ENCODE results near the gene DNM2. TPM values are rescaled to one million over a fixed set of nuclear protein-coding genes. Genes with fewer than 3 reads are reported as not detected.
A peak's percentile ranks its signal among the peaks of the same experiment; 100 is the strongest.

The DNM2 gene
- total RNA-seq, 1 donor from 2014 or later: 185 TPM

DNA sequence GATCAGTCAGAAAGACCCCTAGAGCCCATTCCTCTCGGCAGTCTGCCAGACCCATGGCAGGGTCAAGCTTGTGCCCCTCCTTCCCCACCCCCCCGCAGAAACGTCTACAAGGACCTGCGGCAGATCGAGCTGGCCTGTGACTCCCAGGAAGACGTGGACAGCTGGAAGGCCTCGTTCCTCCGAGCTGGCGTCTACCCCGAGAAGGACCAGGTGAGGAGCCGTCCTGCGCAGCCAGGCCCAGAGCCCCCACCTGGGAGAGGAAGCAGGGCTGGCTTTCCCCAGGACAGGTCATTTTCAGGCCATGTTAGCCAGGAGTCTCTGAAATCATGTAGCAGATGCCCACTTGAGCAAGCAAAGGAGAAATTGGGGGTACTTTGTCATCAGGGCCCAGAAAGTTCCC lies 105.8 kb downstream of the DNM2 start:
- peaks cover 60% of the 10 kb centered on the region for H3K36me3 Mint-ChIP-seq (ENCODE audit: low read depth)
- H3K9me3 Mint-ChIP-seq: no peaks in the 10 kb centered on the region
- peaks cover 10% of the 10 kb centered on the region for H3K4me1 Mint-ChIP-seq (ENCODE audit: low read depth)
- H3K4me3 Mint-ChIP-seq (ENCODE audit: low read depth): no peak overlapping the region
- DNase-seq (ENCODE audit: low spot score): no peak
- no peaks in the 10 kb centered on the region for H3K27me3 Mint-ChIP-seq (ENCODE audit: low read depth)
- no peak overlapping the region for H3K27ac Mint-ChIP-seq
- intact Hi-C loops (cut with micrococcal nuclease): no loop called here

DNA sequence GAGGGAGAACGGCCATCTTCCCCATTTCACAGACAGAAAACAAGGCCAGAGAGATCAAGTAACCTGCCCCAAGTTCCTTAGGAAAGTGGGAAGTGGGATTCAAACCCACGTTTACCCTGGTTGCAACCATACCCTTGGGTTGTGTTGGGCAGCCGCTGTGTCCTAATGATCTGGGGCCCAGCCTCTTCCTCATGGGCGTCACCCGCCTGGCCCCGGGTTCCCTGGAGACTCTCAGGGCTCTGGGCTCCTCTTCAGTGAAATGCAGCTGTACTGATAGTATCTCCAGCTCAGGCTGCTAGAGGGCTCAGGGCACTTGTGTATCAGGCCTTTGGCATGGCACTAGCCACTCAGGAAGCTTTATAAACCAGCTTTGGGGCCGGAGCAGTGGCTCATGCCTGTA lies 108.4 kb downstream of the DNM2 start:
- H3K27ac Mint-ChIP-seq: no peak overlapping the region
- no peaks in the 10 kb centered on the region for H3K27me3 Mint-ChIP-seq (ENCODE audit: low read depth)
- no peaks in the 10 kb centered on the region for H3K4me1 Mint-ChIP-seq (ENCODE audit: low read depth)
- H3K9me3 Mint-ChIP-seq: no peaks in the 10 kb centered on the region
- no peak for DNase-seq (ENCODE audit: low spot score)
- intact Hi-C loops (cut with micrococcal nuclease): no loop called here
- peaks cover 53% of the 10 kb centered on the region for H3K36me3 Mint-ChIP-seq (ENCODE audit: low read depth)
- no peak overlapping the region for H3K4me3 Mint-ChIP-seq (ENCODE audit: low read depth)

DNA sequence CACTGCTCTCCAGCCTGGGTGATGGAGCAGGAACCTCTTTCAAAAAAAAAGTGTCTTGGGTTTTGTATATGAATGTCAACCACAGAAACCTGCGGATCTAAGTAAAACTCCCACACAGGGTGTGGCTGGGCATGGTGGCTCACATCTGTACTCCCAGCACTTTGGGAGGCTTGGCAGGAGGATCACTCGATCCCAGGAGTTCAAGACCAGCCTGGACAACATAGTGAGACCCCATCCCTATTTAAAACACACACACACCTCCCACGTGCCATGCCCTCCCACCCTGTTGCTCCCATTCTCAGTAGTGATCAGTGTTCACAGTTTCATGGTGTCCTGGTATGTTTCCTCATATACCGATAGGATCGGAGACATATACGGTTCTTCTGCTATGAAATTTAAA lies 109.0 kb downstream of the DNM2 start:
- H3K27ac Mint-ChIP-seq: no peak overlapping the region
- intact Hi-C loops (cut with micrococcal nuclease): no loop called here
- H3K27me3 Mint-ChIP-seq (ENCODE audit: low read depth): no peaks in the 10 kb centered on the region

DNA sequence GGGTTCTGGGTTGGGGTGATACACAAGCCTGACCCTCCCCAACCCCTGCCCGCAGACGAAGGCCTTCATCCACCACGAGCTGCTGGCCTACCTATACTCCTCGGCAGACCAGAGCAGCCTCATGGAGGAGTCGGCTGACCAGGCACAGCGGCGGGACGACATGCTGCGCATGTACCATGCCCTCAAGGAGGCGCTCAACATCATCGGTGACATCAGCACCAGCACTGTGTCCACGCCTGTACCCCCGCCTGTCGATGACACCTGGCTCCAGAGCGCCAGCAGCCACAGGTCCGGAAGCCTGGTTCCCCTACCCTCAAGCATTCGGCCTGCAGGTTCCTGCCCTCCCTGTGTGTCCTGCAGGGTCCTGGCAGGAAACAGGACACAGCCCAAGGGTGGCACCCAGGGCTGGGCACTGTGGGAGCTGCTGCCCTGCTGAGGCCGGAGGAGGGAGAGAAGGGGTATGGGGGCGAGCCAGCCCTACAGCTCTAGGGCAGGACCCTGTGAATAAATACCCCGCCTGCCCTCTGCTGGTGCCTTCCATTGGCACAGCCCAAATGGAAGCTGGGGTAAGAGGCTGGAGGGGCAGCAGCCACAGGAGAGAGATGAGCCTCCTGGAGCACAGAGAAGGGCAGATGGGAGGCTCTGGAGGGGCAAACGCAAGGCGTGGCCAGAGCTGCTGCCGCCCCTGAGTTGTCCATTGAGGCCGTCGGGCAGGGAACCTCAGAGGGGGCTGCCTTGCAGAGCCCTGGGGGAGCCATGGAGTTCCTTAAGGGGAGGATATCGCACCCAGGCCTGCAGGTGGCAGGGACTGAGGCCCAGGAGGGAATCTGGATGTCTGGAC lies 111.3 kb downstream of the DNM2 start:
- H3K4me1 Mint-ChIP-seq (ENCODE audit: low read depth): no peaks in the 10 kb centered on the region
- no peaks in the 10 kb centered on the region for H3K9me3 Mint-ChIP-seq
- DNase-seq (ENCODE audit: low spot score): no peak
- H3K4me3 Mint-ChIP-seq (ENCODE audit: low read depth): no peak overlapping the region
- intact Hi-C loops (cut with micrococcal nuclease): no loop called here
- no peaks in the 10 kb centered on the region for H3K27me3 Mint-ChIP-seq (ENCODE audit: low read depth)
- no peak overlapping the region for H3K27ac Mint-ChIP-seq
- peaks cover 51% of the 10 kb centered on the region for H3K36me3 Mint-ChIP-seq (ENCODE audit: low read depth)

More for the DNA sequence above, 109.0 kb downstream of the DNM2 start:
- Mint-ChIP-seq H3K4me1 (ENCODE audit: low read depth) (no peaks in the 10 kb centered on the region), H3K9me3 (no peaks in the 10 kb centered on the region), H3K4me3 (ENCODE audit: low read depth) (no peak overlapping the region), H3K36me3 (ENCODE audit: low read depth) (peaks cover 49% of the 10 kb centered on the region)
- no peak for DNase-seq (ENCODE audit: low spot score)

DNA sequence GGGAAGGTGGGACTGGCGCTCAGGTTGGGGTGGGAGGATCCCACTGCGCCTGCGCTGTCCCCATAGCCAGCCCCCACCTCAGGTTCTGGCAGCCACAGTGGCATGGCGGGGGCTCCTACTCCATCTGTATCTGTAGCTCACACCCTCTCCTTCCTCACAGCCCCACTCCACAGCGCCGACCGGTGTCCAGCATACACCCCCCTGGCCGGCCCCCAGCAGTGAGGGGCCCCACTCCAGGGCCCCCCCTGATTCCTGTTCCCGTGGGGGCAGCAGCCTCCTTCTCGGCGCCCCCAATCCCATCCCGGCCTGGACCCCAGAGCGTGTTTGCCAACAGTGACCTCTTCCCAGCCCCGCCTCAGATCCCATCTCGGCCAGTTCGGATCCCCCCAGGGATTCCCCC lies 112.1 kb downstream of the DNM2 start:
- Mint-ChIP-seq H3K27me3 (ENCODE audit: low read depth) (no peaks in the 10 kb centered on the region), H3K36me3 (ENCODE audit: low read depth) (peaks cover 43% of the 10 kb centered on the region), H3K27ac (no peak overlapping the region), H3K9me3 (no peaks in the 10 kb centered on the region), H3K4me1 (ENCODE audit: low read depth) (no peaks in the 10 kb centered on the region), H3K4me3 (ENCODE audit: low read depth) (no peak overlapping the region)
- intact Hi-C loops (cut with micrococcal nuclease): no loop called here
- no peak for DNase-seq (ENCODE audit: low spot score)

DNA sequence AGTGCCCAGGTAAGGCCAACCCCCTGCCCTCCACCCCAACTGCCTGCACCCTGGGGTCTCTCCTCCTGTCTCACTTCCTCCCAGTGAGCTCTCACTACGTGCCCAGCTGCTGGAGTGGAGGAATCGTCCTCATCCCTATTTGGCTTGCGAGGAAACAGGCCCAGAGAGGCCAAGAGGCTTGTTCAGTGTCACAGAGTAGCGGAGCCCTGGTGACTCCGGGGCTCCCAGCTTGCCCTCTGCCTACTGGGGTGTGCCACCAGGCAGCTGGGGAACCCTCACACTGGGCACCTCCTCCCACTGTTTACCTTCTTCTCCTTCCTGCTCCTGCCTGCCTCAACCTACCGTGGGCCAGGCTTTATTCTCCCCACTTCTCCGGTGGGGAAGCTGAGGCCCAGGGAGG lies 112.5 kb downstream of the DNM2 start:
- Mint-ChIP-seq H3K27ac (no peak overlapping the region), H3K9me3 (no peaks in the 10 kb centered on the region), H3K27me3 (ENCODE audit: low read depth) (no peaks in the 10 kb centered on the region), H3K4me1 (ENCODE audit: low read depth) (peaks cover under 1% of the 10 kb centered on the region), H3K36me3 (ENCODE audit: low read depth) (peaks cover 42% of the 10 kb centered on the region), H3K4me3 (ENCODE audit: low read depth) (no peak overlapping the region)
- DNase-seq (ENCODE audit: low spot score): no peak
- intact Hi-C loops (cut with micrococcal nuclease): no loop called here

DNA sequence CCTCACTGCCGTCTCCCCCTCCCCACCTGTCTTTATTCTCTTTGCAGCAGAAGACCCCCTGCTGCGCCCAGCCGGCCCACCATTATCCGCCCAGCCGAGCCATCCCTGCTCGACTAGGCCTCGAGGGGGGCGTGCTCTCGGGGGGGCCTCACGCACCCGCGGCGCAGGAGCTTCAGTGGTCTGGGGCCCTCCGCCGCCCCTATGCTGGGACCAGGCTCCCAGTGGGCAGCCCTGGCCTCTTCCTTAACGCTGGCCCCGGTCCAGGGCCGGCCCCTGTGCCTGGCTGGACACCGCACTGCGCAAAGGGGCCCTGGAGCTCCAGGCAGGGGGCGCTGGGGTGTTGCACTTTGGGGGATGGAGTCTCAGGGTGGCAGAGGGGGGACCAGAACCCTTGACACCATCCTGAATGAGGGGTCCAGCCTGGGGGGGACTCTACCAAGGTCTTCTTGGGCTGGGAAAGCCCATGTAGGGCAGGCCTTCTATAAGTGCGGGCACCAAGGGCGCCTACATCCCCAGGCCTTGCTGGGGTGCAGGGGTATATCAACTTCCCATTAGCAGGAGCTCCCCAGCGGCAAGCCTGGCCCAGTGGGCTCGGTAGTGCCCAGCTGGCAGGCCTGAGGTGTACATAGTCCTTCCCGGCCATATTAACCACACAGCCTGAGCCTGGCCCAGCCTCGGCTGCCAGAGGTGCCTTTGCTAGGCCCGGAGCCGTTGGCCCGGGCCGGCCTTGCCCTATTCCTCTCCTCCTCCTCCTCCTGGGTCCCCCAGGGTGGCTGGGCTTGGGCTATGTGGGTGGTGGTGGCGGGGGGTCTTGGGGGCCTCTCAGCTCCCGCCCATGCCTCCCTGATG lies 113.3 kb downstream of the DNM2 start:
- no peaks in the 10 kb centered on the region for H3K27me3 Mint-ChIP-seq (ENCODE audit: low read depth)
- H3K36me3 Mint-ChIP-seq (ENCODE audit: low read depth): peaks cover 38% of the 10 kb centered on the region
- H3K4me1 Mint-ChIP-seq (ENCODE audit: low read depth): peaks cover 3% of the 10 kb centered on the region
- no peak for DNase-seq (ENCODE audit: low spot score)
- no peak overlapping the region for H3K27ac Mint-ChIP-seq
- H3K4me3 Mint-ChIP-seq (ENCODE audit: low read depth): no peak overlapping the region
- H3K9me3 Mint-ChIP-seq: peaks cover under 1% of the 10 kb centered on the region
- intact Hi-C loops (cut with micrococcal nuclease): no loop called here

DNA sequence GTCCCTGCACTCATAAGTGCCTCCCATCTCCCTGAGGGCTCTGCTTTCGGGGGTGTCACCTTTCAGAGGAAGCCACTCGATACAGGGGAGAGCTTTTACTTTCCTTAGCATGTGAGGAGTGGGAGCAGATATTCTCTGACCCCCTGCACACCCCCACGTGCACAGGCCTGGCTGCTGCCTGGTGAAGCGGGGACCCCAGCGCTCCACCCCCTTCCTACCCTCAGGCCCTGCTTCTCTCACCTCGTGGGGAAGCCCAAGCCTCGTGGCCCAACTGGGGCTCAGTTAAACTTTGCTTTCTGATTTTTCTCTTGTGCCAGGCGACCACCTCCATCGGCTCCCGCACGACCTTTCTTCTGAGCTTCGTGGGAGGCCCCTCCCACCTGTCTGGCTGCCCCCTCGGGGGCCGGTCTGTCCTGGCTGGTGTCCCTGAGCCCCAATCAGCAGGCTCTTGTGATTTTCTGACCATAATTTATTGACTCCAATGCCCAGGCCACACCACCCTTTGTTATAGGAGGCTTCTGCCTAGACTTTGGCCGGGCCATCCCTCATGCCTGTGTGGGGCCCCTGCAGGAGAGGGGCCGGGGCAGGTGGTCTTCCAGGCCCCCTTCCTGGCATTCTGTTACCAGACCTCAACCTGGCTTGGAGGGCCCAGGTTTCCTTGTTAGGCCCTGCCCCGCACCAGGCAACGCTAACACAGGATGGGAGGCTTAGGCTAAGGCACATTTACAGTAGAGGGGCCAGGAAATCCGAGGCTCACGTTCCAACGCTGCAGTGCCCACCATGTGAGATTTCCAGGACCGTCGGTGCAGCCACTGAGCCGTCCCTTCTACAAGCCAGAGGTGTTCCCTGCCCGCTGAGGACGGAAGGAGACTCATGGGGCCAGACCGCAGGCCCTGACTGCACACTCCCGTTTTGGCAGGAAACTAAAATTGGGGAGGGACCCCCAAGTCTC lies 114.4 kb downstream of the DNM2 start:
- peaks cover 40% of the 10 kb centered on the region for H3K36me3 Mint-ChIP-seq (ENCODE audit: low read depth)
- no peak overlapping the region for H3K27ac Mint-ChIP-seq
- H3K4me3 Mint-ChIP-seq (ENCODE audit: low read depth): no peak overlapping the region
- peaks cover 10% of the 10 kb centered on the region for H3K4me1 Mint-ChIP-seq (ENCODE audit: low read depth)
- DNase-seq (ENCODE audit: low spot score): no peak
- no peaks in the 10 kb centered on the region for H3K27me3 Mint-ChIP-seq (ENCODE audit: low read depth)
- intact Hi-C loops (cut with micrococcal nuclease): no loop called here
- peaks cover 6% of the 10 kb centered on the region for H3K9me3 Mint-ChIP-seq

DNA sequence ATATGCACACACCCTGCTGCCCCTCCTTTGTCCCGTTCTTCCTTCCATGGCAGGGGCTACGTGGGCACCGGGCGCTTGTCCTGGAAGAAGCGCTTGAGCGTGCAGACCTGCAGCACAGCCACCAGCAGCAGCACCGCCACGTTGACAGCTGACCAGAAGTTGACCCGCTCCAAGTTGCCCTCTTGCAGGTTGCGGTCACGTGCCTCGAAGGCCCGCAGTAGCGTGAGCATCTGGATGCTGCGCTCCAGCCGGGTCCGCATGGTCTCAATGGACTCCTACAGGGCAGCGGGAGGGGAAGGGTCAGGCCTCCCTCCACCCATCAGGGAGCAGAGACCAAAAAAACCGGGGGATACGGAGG lies 115.0 kb downstream of the DNM2 start:
- no peak overlapping the region for H3K27ac Mint-ChIP-seq

DNA sequence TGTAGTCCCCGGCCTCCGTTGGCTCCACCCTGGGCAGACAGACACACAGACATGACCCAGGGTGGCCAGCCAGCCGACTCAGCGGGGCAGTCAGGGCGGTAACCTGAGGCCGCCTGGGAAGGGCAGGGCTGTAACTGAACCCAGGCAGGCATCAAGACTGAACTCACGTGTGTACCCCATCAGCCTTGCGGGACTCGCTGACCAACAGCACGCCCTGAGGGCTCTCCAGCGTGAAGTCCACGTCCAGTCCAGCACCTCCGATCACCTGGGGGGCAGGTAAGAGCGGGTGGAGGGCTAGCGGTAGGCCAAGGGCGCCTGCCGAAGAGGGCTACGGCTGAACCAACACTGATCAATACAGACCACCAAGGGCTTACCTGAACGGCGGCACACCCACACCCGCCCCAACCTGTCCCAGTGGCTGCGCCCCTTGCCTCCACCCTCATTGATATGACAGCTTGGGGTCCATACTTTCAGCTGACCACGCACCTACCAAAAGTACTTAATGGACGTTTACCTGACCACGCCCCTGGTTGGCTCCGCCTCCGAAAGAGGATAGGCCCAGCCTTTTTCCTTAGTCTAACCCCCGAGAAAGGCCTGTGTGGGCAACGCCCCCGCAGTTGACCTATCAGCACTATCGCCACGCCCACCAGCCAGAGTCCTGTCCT lies 117.3 kb downstream of the DNM2 start:
- intact Hi-C loops (cut with micrococcal nuclease): loop anchor here (5.0 kb wide), 1 partner anchor 183 kb away; the partner anchor contains the start of gene ILF3
- Mint-ChIP-seq H3K4me3 (ENCODE audit: low read depth) (peak overlapping the region; percentile 92), H3K27ac (peak overlapping the region; percentile 99), H3K4me1 (ENCODE audit: low read depth) (peaks cover 10% of the 10 kb centered on the region), H3K9me3 (peaks cover 10% of the 10 kb centered on the region), H3K27me3 (ENCODE audit: low read depth) (no peaks in the 10 kb centered on the region), H3K36me3 (ENCODE audit: low read depth) (peaks cover 27% of the 10 kb centered on the region)
- no peak for DNase-seq (ENCODE audit: low spot score)

More for the DNA sequence above, 115.0 kb downstream of the DNM2 start:
- H3K36me3 Mint-ChIP-seq (ENCODE audit: low read depth): peaks cover 40% of the 10 kb centered on the region
- DNase-seq (ENCODE audit: low spot score): no peak
- no peaks in the 10 kb centered on the region for H3K27me3 Mint-ChIP-seq (ENCODE audit: low read depth)
- peaks cover 10% of the 10 kb centered on the region for H3K4me1 Mint-ChIP-seq (ENCODE audit: low read depth)
- no peak overlapping the region for H3K4me3 Mint-ChIP-seq (ENCODE audit: low read depth)
- intact Hi-C loops (cut with micrococcal nuclease): no loop called here
- peaks cover 6% of the 10 kb centered on the region for H3K9me3 Mint-ChIP-seq

DNA sequence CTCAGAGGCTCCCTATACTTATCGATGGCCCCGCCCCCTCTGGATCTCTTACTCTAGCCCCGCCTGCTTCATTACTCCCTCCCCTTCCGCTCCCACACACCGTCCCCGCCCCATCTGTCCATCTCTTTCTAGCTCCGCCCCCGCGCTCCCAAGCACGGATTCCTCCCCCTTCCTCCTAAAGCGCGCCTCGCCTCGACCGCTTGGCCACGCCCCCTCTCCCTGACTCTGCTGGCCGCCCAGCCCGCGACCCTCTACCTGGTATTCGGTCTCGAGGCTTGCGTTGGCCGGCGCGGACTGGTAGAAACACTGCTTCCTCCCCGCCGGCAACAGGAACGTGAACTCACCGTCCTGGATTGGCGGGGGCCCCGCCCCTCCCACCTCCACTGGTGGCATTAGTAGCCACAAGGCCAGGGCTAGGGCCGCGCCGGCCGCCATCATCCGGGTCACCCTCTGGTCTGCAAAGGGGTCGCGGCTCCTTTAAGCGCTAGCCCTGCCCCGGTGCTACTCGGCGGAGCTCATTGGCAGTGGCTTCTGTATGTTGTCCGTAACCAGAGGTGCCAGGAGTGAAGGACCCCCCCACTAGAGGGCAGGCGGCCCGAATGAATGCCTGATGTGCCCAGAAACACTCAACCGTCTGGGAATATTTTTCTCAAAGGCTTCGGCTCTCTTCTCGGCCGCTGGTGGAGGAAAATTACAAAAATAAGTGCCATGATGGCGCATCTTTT lies 118.0 kb downstream of the DNM2 start, which contains the start of gene TMED1:
Gene TMED1, minus strand, starts transcription at position 459 of the 725 bp plus-strand sequence. Its CDS starts 21 bp downstream, at position 438.
- H3K27me3 Mint-ChIP-seq (ENCODE audit: low read depth): no peaks in the 10 kb centered on the region
- H3K9me3 Mint-ChIP-seq: peaks cover 10% of the 10 kb centered on the region
- H3K4me3 Mint-ChIP-seq (ENCODE audit: low read depth): peak within 1 kb of the TSS; percentile 92
- peak; percentile 95 for DNase-seq (ENCODE audit: low spot score)
- intact Hi-C loops (cut with micrococcal nuclease): loop anchor here (1.0 to 5.0 kb wide), 4 partner anchors 35 to 184 kb away; partner anchors contain the start of genes CARM1 and ILF3
- H3K4me1 Mint-ChIP-seq (ENCODE audit: low read depth): peaks cover 10% of the 10 kb centered on the region
- peak within 1 kb of the TSS; percentile 99 for H3K27ac Mint-ChIP-seq
- peaks cover 24% of the 10 kb centered on the region for H3K36me3 Mint-ChIP-seq (ENCODE audit: low read depth)

Data from activated T-helper 2 cell treated with anti-CD3 and anti-CD28 coated beads, Interferon-gamma antibody, Interleukin-2, Interleukin-4, amounts not matched to agents 10 μg/mL and 5 μg/mL and 100 μg/mL, durations not matched to agents 14 hours and 24 hours and 36 hours (primary cell).